Activated B cell treated with CpG ODN at 0.5 μM for 24 hours (primary cell): Measurements from ENCODE around the gene DENND2D. TPM values are rescaled to one million over a fixed set of nuclear protein-coding genes. Genes with fewer than 3 reads are reported as not detected.
A peak's percentile ranks its signal among the peaks of the same experiment; 100 is the strongest.

Source experiments
- ATAC-seq: fragments of 200-7000 bp; cut with Tn5 transposase; one replicate; pipeline ENCODE4 v1.10.0; 2021; ENCODE audit warnings: low read depth, mild to moderate bottlenecking, moderate library complexity
- CTCF ChIA-PET: fragments of 350-600 bp; sonication (Branson Sonifier 250); formaldehyde crosslinking; loops from one replicate; lab custom pipeline; 2021; ENCODE audit warnings: antibody characterized with exemption; lab: Charles Lee
- POLR2A ChIA-PET: fragments of 350-600 bp; sonication (Branson Sonifier 250); formaldehyde crosslinking; loops from one replicate; lab custom pipeline; 2021; ENCODE audit warnings: antibody characterized with exemption; lab: Charles Lee
- DNase-seq: peaks from one replicate; pipeline ENCODE4 v3.0.0; 2022
- H3K27ac Mint-ChIP-seq: one replicate; pipeline ENCODE4 v1.8.0; 2020; ENCODE audit warnings: mixed read lengths
- H3K27me3 Mint-ChIP-seq: one replicate; pipeline ENCODE4 v1.8.0; 2021; ENCODE audit warnings: mixed read lengths
- H3K36me3 Mint-ChIP-seq: one replicate; pipeline ENCODE4 v1.8.0; 2021; ENCODE audit warnings: low read depth, mixed read lengths
- H3K4me1 Mint-ChIP-seq: one replicate; pipeline ENCODE4 v1.8.0; 2021; ENCODE audit warnings: mixed read lengths
- H3K4me3 Mint-ChIP-seq: one replicate; pipeline ENCODE4 v1.8.0; 2020; ENCODE audit warnings: mild to moderate bottlenecking, mixed read lengths
- H3K9me3 Mint-ChIP-seq: one replicate; pipeline ENCODE4 v1.8.0; 2020; ENCODE audit warnings: mixed read lengths
- intact Hi-C: fragments of 100-400 bp; cut with micrococcal nuclease; formaldehyde crosslinking; loops from one replicate; pipeline ENCODE4 v1.15.1; 2024
- total RNA-seq: library from RNA; stranded (reverse); gene quantifications from 2 replicates; pipeline ENCODE4 v1.2.3, GENCODE V29; 2022
- TF ChIP-seq, protein P1 (sequence below): fragments of 200-600 bp; IDR thresholded peaks from one replicate; pipeline ENCODE4 v1.8.0; 2022; ENCODE audit warnings: antibody characterized with exemption, mild to moderate bottlenecking

The DENND2D gene
- total RNA-seq, 1 donor from 2014 or later: 58.6 TPM

- H3K4me3 Mint-ChIP-seq: peak overlapping the region; percentile 89
- intact Hi-C loops: loop anchor here (2.0 to 5.0 kb wide), 4 partner anchors 13 to 556 kb away; partner anchors contain the start of gene DDX20
- ChIA-PET POLR2A (interaction anchor here (0.6 to 7.2 kb wide), 3 partner anchors 8 to 1210 kb away, joined by 3 to 258 read pairs (median 6); no protein-coding TSS in a partner anchor), CTCF (interaction anchor here (1.1 to 2.4 kb wide), 6 partner anchors 8 to 199 kb away, joined by 3 to 9 read pairs (median 4); no protein-coding TSS in a partner anchor)
- ATAC-seq (no peak), DNase-seq (no peak)
- TF ChIP-seq, protein P1, sequence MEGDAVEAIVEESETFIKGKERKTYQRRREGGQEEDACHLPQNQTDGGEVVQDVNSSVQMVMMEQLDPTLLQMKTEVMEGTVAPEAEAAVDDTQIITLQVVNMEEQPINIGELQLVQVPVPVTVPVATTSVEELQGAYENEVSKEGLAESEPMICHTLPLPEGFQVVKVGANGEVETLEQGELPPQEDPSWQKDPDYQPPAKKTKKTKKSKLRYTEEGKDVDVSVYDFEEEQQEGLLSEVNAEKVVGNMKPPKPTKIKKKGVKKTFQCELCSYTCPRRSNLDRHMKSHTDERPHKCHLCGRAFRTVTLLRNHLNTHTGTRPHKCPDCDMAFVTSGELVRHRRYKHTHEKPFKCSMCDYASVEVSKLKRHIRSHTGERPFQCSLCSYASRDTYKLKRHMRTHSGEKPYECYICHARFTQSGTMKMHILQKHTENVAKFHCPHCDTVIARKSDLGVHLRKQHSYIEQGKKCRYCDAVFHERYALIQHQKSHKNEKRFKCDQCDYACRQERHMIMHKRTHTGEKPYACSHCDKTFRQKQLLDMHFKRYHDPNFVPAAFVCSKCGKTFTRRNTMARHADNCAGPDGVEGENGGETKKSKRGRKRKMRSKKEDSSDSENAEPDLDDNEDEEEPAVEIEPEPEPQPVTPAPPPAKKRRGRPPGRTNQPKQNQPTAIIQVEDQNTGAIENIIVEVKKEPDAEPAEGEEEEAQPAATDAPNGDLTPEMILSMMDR: no peak
- peak overlapping the region; percentile 93 for H3K27ac Mint-ChIP-seq
- H3K9me3 Mint-ChIP-seq: no peaks in the 10 kb centered on the region
- peaks cover 38% of the 10 kb centered on the region for H3K36me3 Mint-ChIP-seq
- H3K4me1 Mint-ChIP-seq: peaks cover 93% of the 10 kb centered on the region
- no peaks in the 10 kb centered on the region for H3K27me3 Mint-ChIP-seq
These were observed 1.0 kb upstream of the DENND2D start for GRCh38 chr1:111201275-111202090.

DNA sequence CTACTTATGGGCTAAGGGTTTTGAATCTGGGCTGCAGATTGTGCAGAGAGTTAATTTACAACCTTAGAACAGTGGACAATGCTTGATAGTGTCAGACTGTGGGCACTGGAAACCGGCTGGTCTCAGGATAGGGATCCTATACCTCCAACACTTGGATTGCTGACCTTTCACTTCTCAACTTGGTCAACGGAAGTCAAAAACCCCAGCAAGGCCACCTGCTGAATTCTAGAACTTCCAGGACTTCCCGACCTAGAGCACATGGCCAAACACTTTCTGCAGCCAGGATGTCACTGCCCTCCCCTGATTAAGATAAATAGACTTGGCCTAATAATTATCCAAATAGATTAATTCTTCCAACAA is 336 bp upstream of the DENND2D start:
- POLR2A ChIA-PET: interaction anchor here (1.1 to 7.2 kb wide), 2 partner anchors 17 to 24 kb away, joined by 3 to 258 read pairs; no protein-coding TSS in a partner anchor
- CTCF ChIA-PET: no interaction called here
- peak overlapping the region; percentile 93 for H3K27ac Mint-ChIP-seq
- no peak for ATAC-seq
- no peaks in the 10 kb centered on the region for H3K27me3 Mint-ChIP-seq
- peaks cover 93% of the 10 kb centered on the region for H3K4me1 Mint-ChIP-seq
- TF ChIP-seq, protein P1: no peak
- intact Hi-C loops: loop anchor here (5.0 kb wide), 3 partner anchors 73 to 557 kb away; partner anchors contain the start of gene DDX20
- H3K36me3 Mint-ChIP-seq: peaks cover 45% of the 10 kb centered on the region
- no peaks in the 10 kb centered on the region for H3K9me3 Mint-ChIP-seq
- DNase-seq: no peak
- no peak overlapping the region for H3K4me3 Mint-ChIP-seq

GRCh38 chr1:111199329-111199728 is 1.1 kb downstream of the DENND2D start:
- ChIA-PET CTCF (interaction anchor here (0.9 to 2.6 kb wide), 5 partner anchors 18 to 201 kb away, joined by 5 to 29 read pairs (median 6); no protein-coding TSS in a partner anchor), POLR2A (interaction anchor here (1.0 to 3.0 kb wide), 4 partner anchors 15 to 22 kb away, joined by 3 to 22 read pairs (median 6); no protein-coding TSS in a partner anchor)
- TF ChIP-seq, protein P1: no peak
- DNase-seq: no peak
- peak overlapping the region; percentile 93 for H3K27ac Mint-ChIP-seq
- no peak overlapping the region for H3K4me3 Mint-ChIP-seq
- ATAC-seq: no peak
- H3K4me1 Mint-ChIP-seq: peaks cover 92% of the 10 kb centered on the region
- intact Hi-C loops: no loop called here
- H3K9me3 Mint-ChIP-seq: no peaks in the 10 kb centered on the region
- no peaks in the 10 kb centered on the region for H3K27me3 Mint-ChIP-seq
- H3K36me3 Mint-ChIP-seq: peaks cover 60% of the 10 kb centered on the region

DNA sequence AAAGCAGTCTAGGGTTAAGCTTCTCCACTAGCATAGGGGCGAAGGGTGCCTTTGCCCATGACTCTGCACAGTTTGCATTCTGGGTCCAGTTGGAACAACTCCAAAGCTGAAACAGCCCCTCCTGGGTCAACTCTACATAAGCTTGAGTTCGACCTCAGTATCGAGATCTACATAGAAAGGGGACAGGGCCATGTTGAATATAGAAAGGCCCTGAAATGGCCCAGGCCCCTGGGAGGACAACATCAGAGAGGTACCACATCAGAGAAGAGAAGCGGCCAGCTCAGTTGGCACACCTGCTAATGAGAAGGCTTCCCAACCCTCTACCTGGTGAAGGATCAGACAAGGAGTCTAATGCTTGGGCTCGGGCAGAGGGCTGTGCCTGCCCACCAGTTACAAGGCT is 1.6 kb downstream of the DENND2D start:
- DNase-seq (no peak), ATAC-seq (no peak)
- H3K4me1 Mint-ChIP-seq: peaks cover 97% of the 10 kb centered on the region
- TF ChIP-seq, protein P1: no peak
- POLR2A ChIA-PET: interaction anchor here (1.0 to 3.0 kb wide), 4 partner anchors 15 to 22 kb away, joined by 3 to 22 read pairs (median 6); no protein-coding TSS in a partner anchor
- intact Hi-C loops: no loop called here
- no peaks in the 10 kb centered on the region for H3K27me3 Mint-ChIP-seq
- no peaks in the 10 kb centered on the region for H3K9me3 Mint-ChIP-seq
- peak overlapping the region; percentile 68 for H3K27ac Mint-ChIP-seq
- peak overlapping the region; percentile 46 for H3K4me3 Mint-ChIP-seq
- CTCF ChIA-PET: interaction anchor here (1.3 to 2.6 kb wide), 6 partner anchors 19 to 201 kb away, joined by 3 to 29 read pairs (median 6); no protein-coding TSS in a partner anchor
- peaks cover 65% of the 10 kb centered on the region for H3K36me3 Mint-ChIP-seq
